H1 (cell line): Measurements from ENCODE around the gene JAM2.
"Not testable (repeated sequence)": the region's sequence is repeated elsewhere in the genome, so short reads cannot be mapped to it uniquely, and the experiment has no call there.

ENCODE experiments used
- EP300 ChIP-seq, 2 experiments: IDR thresholded peaks; 1 replicate in 1 of 2; 2 replicates in 1 of 2; pipeline ENCODE4 v1.6.1; 2011 to 2012; ENCODE audit warnings: low read depth in 2 of 2, low read length in 2 of 2, mild to moderate bottlenecking in 2 of 2, borderline replicate concordance in 1 of 2, inconsistent platforms in 1 of 2, moderate library complexity in 1 of 2
- POLR2A ChIP-seq, 2 experiments: IDR thresholded peaks; 1 replicate in 1 of 2; 2 replicates in 1 of 2; pipeline ENCODE4 v1.6.1; 2011; ENCODE audit warnings: low read depth in 2 of 2, low read length in 2 of 2, mild to moderate bottlenecking in 2 of 2; ENCODE audit errors: control extremely low read depth in 1 of 2
- TF ChIP-seq, protein P1 (sequence below), 3 experiments: IDR thresholded peaks; 1 replicate in 2 of 3; 2 replicates in 1 of 3; pipeline versions ENCODE4 v1.5.1 to v1.6.1; 2011; ENCODE audit warnings: low read length in 3 of 3, mild to moderate bottlenecking in 3 of 3, inconsistent platforms in 2 of 3, low read depth in 1 of 3, moderate library complexity in 1 of 3; ENCODE audit not compliant: insufficient read depth in 1 of 3; ENCODE audit errors: control extremely low read depth in 1 of 3

DNA sequence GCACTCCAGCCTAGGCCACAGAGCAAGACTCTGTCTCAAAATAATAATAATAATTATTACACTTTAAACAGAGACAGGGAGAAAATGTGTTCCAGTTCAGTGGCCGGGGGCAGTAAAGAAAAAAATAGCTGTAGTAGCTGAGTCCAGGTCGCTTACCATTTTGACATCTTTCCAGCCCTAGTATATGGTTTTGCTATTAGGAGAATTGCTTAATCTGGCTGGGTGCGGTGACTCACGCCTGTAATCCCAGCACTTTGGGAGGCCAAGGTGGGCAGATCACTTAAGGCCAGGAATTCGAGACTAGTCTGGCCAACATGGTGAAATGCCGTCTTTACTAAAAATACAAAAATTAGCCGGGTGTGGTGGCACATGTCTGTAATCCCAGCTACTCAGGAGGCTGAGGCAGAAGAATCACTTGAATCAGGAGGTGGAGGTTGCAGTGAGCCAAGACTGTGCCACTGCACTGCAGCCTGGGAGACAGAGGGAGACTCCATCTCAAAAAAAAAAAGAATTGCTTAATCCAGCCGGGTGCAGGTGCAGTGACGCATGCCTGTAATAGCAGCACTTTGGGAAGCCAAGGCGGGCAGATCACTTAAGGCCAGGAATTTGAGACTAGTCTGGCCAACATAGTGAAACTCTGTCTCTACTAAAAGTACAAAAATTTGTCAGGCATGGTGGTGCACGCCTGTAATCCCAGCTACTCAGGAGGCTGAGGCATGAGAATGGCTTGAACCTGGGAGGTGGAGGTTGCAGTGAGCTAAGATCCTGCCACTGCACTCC is 13.1 kb upstream of the JAM2 start:
- not testable (repeated sequence) for TF ChIP-seq POLR2A (IDR thresholded peaks at IDR 0.05; ENCODE audit: control extremely low read depth in 1 of 2, low read depth in 2 of 2, low read length in 2 of 2); EP300 (IDR thresholded peaks at IDR 0.05; ENCODE audit: borderline replicate concordance in 1 of 2, low read depth in 2 of 2, low read length in 2 of 2)
- TF ChIP-seq, protein P1, sequence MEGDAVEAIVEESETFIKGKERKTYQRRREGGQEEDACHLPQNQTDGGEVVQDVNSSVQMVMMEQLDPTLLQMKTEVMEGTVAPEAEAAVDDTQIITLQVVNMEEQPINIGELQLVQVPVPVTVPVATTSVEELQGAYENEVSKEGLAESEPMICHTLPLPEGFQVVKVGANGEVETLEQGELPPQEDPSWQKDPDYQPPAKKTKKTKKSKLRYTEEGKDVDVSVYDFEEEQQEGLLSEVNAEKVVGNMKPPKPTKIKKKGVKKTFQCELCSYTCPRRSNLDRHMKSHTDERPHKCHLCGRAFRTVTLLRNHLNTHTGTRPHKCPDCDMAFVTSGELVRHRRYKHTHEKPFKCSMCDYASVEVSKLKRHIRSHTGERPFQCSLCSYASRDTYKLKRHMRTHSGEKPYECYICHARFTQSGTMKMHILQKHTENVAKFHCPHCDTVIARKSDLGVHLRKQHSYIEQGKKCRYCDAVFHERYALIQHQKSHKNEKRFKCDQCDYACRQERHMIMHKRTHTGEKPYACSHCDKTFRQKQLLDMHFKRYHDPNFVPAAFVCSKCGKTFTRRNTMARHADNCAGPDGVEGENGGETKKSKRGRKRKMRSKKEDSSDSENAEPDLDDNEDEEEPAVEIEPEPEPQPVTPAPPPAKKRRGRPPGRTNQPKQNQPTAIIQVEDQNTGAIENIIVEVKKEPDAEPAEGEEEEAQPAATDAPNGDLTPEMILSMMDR (IDR thresholded peaks at IDR 0.05; ENCODE audit: control extremely low read depth in 1 of 3, insufficient read depth in 1 of 3, low read depth in 1 of 3, low read length in 3 of 3), result not testable (repeated sequence)
